Activated CD4-positive, alpha-beta T cell treated with anti-CD3 and anti-CD28 coated beads for 36 hours (primary cell): ENCODE results near the gene CLNK. TPM values are rescaled to one million over a fixed set of nuclear protein-coding genes. Genes with fewer than 3 reads are reported as not detected.

Experiments
- ATAC-seq: fragments of 200-7000 bp; cut with Tn5 transposase; one replicate; pipeline ENCODE4 v1.10.0; 2021; ENCODE audit warnings: mild to moderate bottlenecking, moderate library complexity
- CTCF ChIA-PET: fragments of 350-600 bp; sonication (Branson Sonifier 250); formaldehyde crosslinking; loops from one replicate; lab custom pipeline; 2021; ENCODE audit warnings: antibody characterized with exemption; lab: Charles Lee
- POLR2A ChIA-PET: fragments of 350-600 bp; sonication (Branson Sonifier 250); formaldehyde crosslinking; loops from one replicate; lab custom pipeline; 2021; ENCODE audit warnings: antibody characterized with exemption, inconsistent platforms; lab: Charles Lee
- DNase-seq: peaks from one replicate; pipeline ENCODE4 v3.0.0-alpha.2; 2020
- H3K27ac Mint-ChIP-seq: one replicate; pipeline ENCODE4 v1.8.0; 2021; ENCODE audit warnings: mixed read lengths
- H3K27me3 Mint-ChIP-seq: one replicate; pipeline ENCODE4 v1.8.0; 2021; ENCODE audit warnings: mixed read lengths
- H3K36me3 Mint-ChIP-seq: one replicate; pipeline ENCODE4 v1.8.0; 2021; ENCODE audit warnings: low read depth, mixed read lengths
- H3K4me1 Mint-ChIP-seq: one replicate; pipeline ENCODE4 v1.8.0; 2021; ENCODE audit warnings: mixed read lengths
- H3K4me3 Mint-ChIP-seq: one replicate; pipeline ENCODE4 v1.8.0; 2021; ENCODE audit warnings: mild to moderate bottlenecking, moderate library complexity, mixed read lengths
- H3K9me3 Mint-ChIP-seq: one replicate; pipeline ENCODE4 v1.8.0; 2021; ENCODE audit warnings: low read depth, mixed read lengths
- intact Hi-C, 2 experiments: fragments of 100-400 bp; cut with DNase I in 1 of 2; cut with micrococcal nuclease in 1 of 2; formaldehyde crosslinking; loops; one replicate each; pipeline versions ENCODE4 v1.14.2 to v1.15.1; 2022 to 2024; cut with DNase I, micrococcal nuclease
- total RNA-seq, 2 experiments: library from RNA; stranded (reverse); gene quantifications; one replicate each; pipeline ENCODE4 v1.2.3, GENCODE V29; 2021

Gene CLNK
- total RNA-seq, 2 experiments from 2014 or later, result not detected

GRCh38 chr4:10612476-10612875 is 72.1 kb downstream of the CLNK start:
- Mint-ChIP-seq H3K9me3 (no peaks in the 10 kb centered on the region), H3K27me3 (no peaks in the 10 kb centered on the region), H3K36me3 (no peaks in the 10 kb centered on the region), H3K4me1 (no peaks in the 10 kb centered on the region), H3K4me3 (no peak overlapping the region), H3K27ac (no peak overlapping the region)
- DNase-seq (no peak), ATAC-seq (no peak)
- ChIA-PET POLR2A (no interaction called here), CTCF (no interaction called here)
- intact Hi-C loops, result no loop called here

DNA sequence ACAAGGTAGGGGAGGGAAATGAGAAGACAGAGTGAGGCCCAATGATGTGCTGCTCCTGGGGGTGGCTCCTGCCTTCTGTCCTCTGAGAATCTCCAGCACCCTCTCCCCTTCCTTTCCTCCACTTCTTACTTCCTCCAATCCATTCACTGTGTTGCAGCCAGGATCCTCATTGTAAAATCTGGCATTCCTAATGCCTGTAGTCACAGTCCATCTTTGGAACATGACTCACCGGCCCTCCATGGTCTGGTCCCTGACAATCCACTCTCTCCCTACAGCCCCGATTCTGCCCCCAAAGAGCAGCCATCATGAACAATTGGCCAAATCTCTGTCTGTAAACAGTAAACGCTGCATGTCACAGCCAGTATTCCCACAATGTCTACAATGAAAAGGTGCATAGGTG is 72.9 kb downstream of the CLNK start:
- DNase-seq (no peak), ATAC-seq (no peak)
- POLR2A ChIA-PET, result no interaction called here
- no peaks in the 10 kb centered on the region for H3K36me3 Mint-ChIP-seq
- no peaks in the 10 kb centered on the region for H3K27me3 Mint-ChIP-seq
- CTCF ChIA-PET, result no interaction called here
- no peak overlapping the region for H3K4me3 Mint-ChIP-seq
- intact Hi-C loops, result no loop called here
- H3K27ac Mint-ChIP-seq, result no peak overlapping the region
- H3K4me1 Mint-ChIP-seq, result no peaks in the 10 kb centered on the region
- no peaks in the 10 kb centered on the region for H3K9me3 Mint-ChIP-seq

DNA sequence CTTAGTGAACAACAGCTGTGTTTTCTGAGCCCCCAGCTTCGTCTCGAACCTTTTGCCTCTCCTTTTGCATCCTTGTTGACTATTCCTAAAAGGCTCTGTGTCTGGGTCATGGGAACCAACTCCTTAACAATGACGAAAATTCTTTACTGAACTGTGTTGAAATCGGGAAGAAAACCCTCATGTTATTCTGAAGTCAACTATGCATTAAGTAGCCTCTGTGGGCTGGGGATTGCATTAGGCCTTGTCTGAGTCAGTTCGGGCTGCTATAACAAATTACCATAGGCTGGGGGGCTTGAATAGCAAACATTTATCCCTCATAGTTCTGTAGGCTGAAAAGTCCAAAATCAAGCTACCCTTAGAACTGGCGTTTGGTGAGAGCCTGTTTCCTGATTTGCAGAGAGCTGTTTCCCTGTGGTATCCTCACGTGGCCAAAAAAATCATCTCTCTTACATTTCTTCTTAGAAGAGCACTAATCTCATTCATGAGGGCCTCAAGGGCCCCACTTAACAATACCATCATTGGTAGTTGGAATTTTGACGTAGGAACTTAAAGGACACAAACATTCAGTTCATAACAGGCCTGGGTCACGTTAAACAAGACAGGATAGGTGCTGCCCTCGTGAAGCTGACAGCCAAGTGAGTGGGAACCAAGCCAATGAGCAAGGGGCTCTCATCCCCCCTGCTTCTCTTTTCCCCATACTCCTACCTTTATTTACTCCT is 75.9 kb downstream of the CLNK start:
- Mint-ChIP-seq H3K4me1 (no peaks in the 10 kb centered on the region), H3K27ac (no peak overlapping the region), H3K36me3 (no peaks in the 10 kb centered on the region), H3K4me3 (no peak overlapping the region), H3K27me3 (no peaks in the 10 kb centered on the region), H3K9me3 (no peaks in the 10 kb centered on the region)
- ChIA-PET CTCF (no interaction called here), POLR2A (no interaction called here)
- DNase-seq (no peak), ATAC-seq (no peak)
- intact Hi-C loops, result no loop called here

GRCh38 chr4:10607206-10607605 is 77.4 kb downstream of the CLNK start:
- H3K27ac Mint-ChIP-seq, result no peak overlapping the region
- H3K9me3 Mint-ChIP-seq, result no peaks in the 10 kb centered on the region
- POLR2A ChIA-PET, result no interaction called here
- CTCF ChIA-PET, result interaction anchor here (1.0 kb wide), 1 partner anchor 354 kb away, joined by 4 read pairs; no protein-coding TSS in a partner anchor
- no peak for DNase-seq
- no peaks in the 10 kb centered on the region for H3K4me1 Mint-ChIP-seq
- ATAC-seq, result no peak
- H3K4me3 Mint-ChIP-seq, result no peak overlapping the region
- no peaks in the 10 kb centered on the region for H3K27me3 Mint-ChIP-seq
- H3K36me3 Mint-ChIP-seq, result no peaks in the 10 kb centered on the region
- intact Hi-C loops, result no loop called here

- DNase-seq (no peak), ATAC-seq (no peak)
- Mint-ChIP-seq H3K27ac (no peak overlapping the region), H3K36me3 (no peaks in the 10 kb centered on the region), H3K27me3 (no peaks in the 10 kb centered on the region), H3K4me3 (no peak overlapping the region), H3K9me3 (no peaks in the 10 kb centered on the region), H3K4me1 (no peaks in the 10 kb centered on the region)
- POLR2A ChIA-PET, result no interaction called here
- intact Hi-C loops, result no loop called here
- CTCF ChIA-PET, result interaction anchor here (1.0 kb wide), 1 partner anchor 353 kb away, joined by 4 read pairs; no protein-coding TSS in a partner anchor
Observed at GRCh38 chr4:10606483-10607155, 77.9 kb downstream of the CLNK start.

DNA sequence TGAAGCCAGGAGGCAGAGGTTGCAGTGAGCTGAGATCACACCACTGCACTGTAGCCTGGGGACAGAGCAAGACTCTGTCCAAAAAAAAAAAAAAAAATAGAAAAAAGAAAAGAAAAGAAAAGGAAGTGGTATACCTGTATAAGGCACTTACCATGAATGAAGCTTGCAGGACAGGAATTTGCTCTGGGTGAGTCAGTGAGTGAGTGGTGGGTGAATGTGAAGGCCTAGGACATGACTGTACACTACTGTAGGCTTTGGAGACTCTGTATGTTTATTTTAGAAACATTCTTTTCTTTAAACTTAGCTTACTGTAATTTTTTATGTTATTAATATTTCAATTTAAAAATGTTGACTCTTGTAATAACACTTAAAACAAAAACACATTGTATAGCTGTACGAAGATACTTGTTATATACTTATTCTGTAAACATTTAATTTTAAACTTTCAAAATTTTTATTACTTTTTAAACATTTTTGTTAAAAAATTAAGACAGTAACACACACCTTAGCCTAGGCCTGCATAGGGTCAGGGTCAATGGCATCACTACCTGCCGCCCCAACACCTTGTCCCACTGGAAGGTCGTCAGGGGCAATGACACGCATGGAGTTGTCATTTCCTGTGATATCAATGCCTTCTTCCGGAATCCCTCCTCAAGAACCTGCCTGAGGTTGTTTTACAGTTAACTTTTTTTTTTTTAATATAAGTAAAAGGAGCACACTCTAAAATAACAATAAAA is 78.7 kb downstream of the CLNK start:
- ATAC-seq (no peak), DNase-seq (no peak)
- H3K27ac Mint-ChIP-seq, result no peak overlapping the region
- no peak overlapping the region for H3K4me3 Mint-ChIP-seq
- H3K27me3 Mint-ChIP-seq, result no peaks in the 10 kb centered on the region
- no peaks in the 10 kb centered on the region for H3K4me1 Mint-ChIP-seq
- no peaks in the 10 kb centered on the region for H3K9me3 Mint-ChIP-seq
- no peaks in the 10 kb centered on the region for H3K36me3 Mint-ChIP-seq
- ChIA-PET CTCF (no interaction called here), POLR2A (no interaction called here)
- intact Hi-C loops, result no loop called here

DNA sequence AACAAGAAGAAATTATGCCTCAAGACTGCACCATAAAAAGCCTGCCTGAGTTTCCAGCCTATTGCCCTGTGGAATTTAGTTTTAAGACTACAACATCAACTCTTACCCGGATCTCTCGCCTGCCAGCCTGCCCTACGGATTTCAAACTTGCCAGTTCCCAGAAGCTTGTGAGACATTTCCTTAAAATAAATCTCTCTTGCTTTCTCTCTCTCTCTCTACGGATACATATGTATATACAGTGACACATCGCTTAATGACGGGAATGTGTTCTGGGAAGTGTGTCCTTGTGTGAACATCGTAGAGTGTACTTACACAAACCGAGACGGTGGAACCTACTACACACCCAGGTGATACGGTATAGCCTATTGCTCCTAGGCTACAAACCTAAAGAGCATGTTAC is 79.5 kb downstream of the CLNK start:
- intact Hi-C loops, result no loop called here
- Mint-ChIP-seq H3K4me3 (no peak overlapping the region), H3K4me1 (no peaks in the 10 kb centered on the region), H3K27ac (no peak overlapping the region), H3K9me3 (no peaks in the 10 kb centered on the region), H3K27me3 (no peaks in the 10 kb centered on the region), H3K36me3 (no peaks in the 10 kb centered on the region)
- ChIA-PET CTCF (no interaction called here), POLR2A (no interaction called here)
- DNase-seq (no peak), ATAC-seq (no peak)

GRCh38 chr4:10599574-10599973 is 85.0 kb downstream of the CLNK start:
- intact Hi-C loops, result no loop called here
- CTCF ChIA-PET, result no interaction called here

GRCh38 chr4:10598829-10599228 is 85.7 kb downstream of the CLNK start:
- ChIA-PET CTCF (interaction anchor here (0.6 to 1.2 kb wide), 2 partner anchors 9 to 94 kb away, joined by 3 to 6 read pairs; no protein-coding TSS in a partner anchor), POLR2A (no interaction called here)
- Mint-ChIP-seq H3K36me3 (no peaks in the 10 kb centered on the region), H3K27me3 (no peaks in the 10 kb centered on the region), H3K4me1 (no peaks in the 10 kb centered on the region), H3K4me3 (no peak overlapping the region), H3K9me3 (no peaks in the 10 kb centered on the region), H3K27ac (no peak overlapping the region)
- DNase-seq (no peak), ATAC-seq (no peak)
- intact Hi-C loops, result no loop called here

More at GRCh38 chr4:10599574-10599973, 85.0 kb downstream of the CLNK start:
- no peaks in the 10 kb centered on the region for H3K9me3 Mint-ChIP-seq
- DNase-seq, result no peak
- no peaks in the 10 kb centered on the region for H3K27me3 Mint-ChIP-seq
- H3K27ac Mint-ChIP-seq, result no peak overlapping the region
- POLR2A ChIA-PET, result no interaction called here
- H3K4me1 Mint-ChIP-seq, result no peaks in the 10 kb centered on the region
- no peaks in the 10 kb centered on the region for H3K36me3 Mint-ChIP-seq
- H3K4me3 Mint-ChIP-seq, result no peak overlapping the region
- no peak for ATAC-seq

DNA sequence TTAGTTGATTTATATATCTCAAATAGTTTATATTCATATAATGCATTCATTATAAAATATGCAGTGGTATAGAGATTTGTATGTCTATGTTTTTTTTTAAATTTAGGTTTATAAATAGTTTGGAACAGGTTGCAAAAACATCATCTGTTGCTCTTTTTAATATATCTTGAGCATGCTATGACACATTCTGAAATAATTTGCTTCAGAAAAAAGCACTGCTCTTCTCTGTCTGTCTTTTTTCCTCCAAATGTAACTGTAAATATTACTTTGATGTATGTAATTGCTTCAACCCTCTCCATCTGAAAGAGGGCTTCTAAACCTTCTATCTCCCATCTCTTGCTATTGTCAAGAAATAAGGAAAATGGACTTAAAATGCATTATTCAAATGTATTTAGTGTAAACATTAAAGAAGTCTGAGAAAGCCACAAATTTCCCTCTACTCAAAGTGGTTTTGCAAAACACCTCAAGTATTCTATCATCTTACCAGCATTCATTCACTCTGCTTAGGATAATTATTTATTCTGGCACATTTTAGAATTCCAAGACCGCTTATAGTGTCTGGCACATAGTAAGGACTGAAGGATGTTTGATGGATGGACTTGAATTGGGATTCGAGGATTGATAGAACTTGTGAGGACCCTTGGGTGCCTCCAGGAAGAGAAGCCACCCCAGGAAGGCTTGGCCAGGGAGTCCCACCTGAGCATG is 87.8 kb downstream of the CLNK start:
- no peak for ATAC-seq
- Mint-ChIP-seq H3K27ac (no peak overlapping the region), H3K27me3 (no peaks in the 10 kb centered on the region), H3K4me3 (no peak overlapping the region), H3K36me3 (no peaks in the 10 kb centered on the region), H3K4me1 (no peaks in the 10 kb centered on the region), H3K9me3 (no peaks in the 10 kb centered on the region)
- DNase-seq, result no peak
- CTCF ChIA-PET, result interaction anchor here (1.0 to 1.6 kb wide), 2 partner anchors 9 to 57 kb away, joined by 3 read pairs; no protein-coding TSS in a partner anchor
- POLR2A ChIA-PET, result no interaction called here
- intact Hi-C loops, result no loop called here

DNA sequence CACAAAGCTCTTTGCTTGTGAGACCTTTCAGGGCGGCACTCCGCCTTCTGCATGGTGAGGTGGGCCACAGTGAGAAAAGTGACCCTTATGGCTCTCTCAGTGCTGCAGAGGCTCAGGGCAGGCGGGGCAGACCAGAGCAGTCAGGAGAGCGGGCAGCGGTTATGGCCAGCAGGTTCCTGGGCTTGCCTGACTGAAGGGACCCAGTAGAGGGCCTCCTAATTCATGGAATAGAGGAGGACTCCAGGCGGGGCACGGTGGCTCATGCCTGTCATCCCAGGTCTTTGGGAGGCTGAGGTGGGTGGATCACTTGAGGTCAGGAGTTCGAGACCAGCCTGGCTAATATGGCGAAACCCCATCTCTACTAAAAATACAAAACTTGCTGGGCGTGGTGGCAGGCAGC is 91.4 kb downstream of the CLNK start:
- Mint-ChIP-seq H3K27me3 (no peaks in the 10 kb centered on the region), H3K4me3 (no peak overlapping the region), H3K9me3 (no peaks in the 10 kb centered on the region), H3K27ac (no peak overlapping the region), H3K4me1 (peaks cover 21% of the 10 kb centered on the region), H3K36me3 (no peaks in the 10 kb centered on the region)
- ChIA-PET POLR2A (no interaction called here), CTCF (interaction anchor here (0.6 to 0.7 kb wide), 2 partner anchors 201 to 1594 kb away, joined by 3 to 4 read pairs; no protein-coding TSS in a partner anchor)
- ATAC-seq (no peak), DNase-seq (no peak)
- intact Hi-C loops, result no loop called here
